Activated CD4-positive, alpha-beta T cell treated with anti-CD3 and anti-CD28 coated beads, Interleukin-2, Interleukin-6, amounts not matched to agents 100 ng/mL and 50 ng/mL, durations not matched to agents 16 hours and 8 hours (primary cell): ENCODE data around the gene LZTS2.

ENCODE experiments used
- DNase-seq: peaks from one replicate; pipeline ENCODE4 v3.0.0-alpha.2; 2020

The LZTS2 gene

GRCh38 chr10:101000127-101000914 is 713 bp downstream of the LZTS2 start:
- DNase-seq = no peak

GRCh38 chr10:101000915-101001658 is 1.5 kb downstream of the LZTS2 start:
- DNase-seq = no peak

- no peak for DNase-seq
Measured at GRCh38 chr10:101001659-101002035, 2.0 kb downstream of the LZTS2 start.

GRCh38 chr10:101002456-101002855 is 2.8 kb downstream of the LZTS2 start:
- no peak for DNase-seq

- no peak for DNase-seq
Measured at GRCh38 chr10:101003639-101004206, 4.1 kb downstream of the LZTS2 start.

- DNase-seq = no peak
Measured at GRCh38 chr10:101005361-101005760, 5.8 kb downstream of the LZTS2 start.

GRCh38 chr10:101005869-101006567 is 6.4 kb downstream of the LZTS2 start:
- no peak for DNase-seq

GRCh38 chr10:101006593-101007098 is 7.0 kb downstream of the LZTS2 start:
- DNase-seq = no peak

GRCh38 chr10:101007099-101007711 is 7.6 kb downstream of the LZTS2 start:
- DNase-seq = no peak

- DNase-seq = no peak
Measured at GRCh38 chr10:101007915-101008822, 8.6 kb downstream of the LZTS2 start.

GRCh38 chr10:101008823-101009423 is 9.3 kb downstream of the LZTS2 start:
- DNase-seq = no peak

GRCh38 chr10:101010329-101010728 is 10.7 kb downstream of the LZTS2 start:
- no peak for DNase-seq

- no peak for DNase-seq
Measured at GRCh38 chr10:101011517-101012423, 12.2 kb downstream of the LZTS2 start.

GRCh38 chr10:101012525-101013364 is 13.1 kb downstream of the LZTS2 start:
- peak; percentile 90 for DNase-seq

- no peak for DNase-seq
Measured at GRCh38 chr10:101013365-101013825, 13.8 kb downstream of the LZTS2 start.

- peak; percentile 83 for DNase-seq
Measured at GRCh38 chr10:101014230-101014884, 14.7 kb downstream of the LZTS2 start.

- peak; percentile 41 for DNase-seq
Measured at GRCh38 chr10:101014966-101015581, 15.5 kb downstream of the LZTS2 start.

GRCh38 chr10:101015582-101015973 is 16.0 kb downstream of the LZTS2 start:
- no peak for DNase-seq
